GM12878 (cell line): ENCODE results near the gene PKMYT1. TPM values are rescaled to one million over a fixed set of nuclear protein-coding genes. Genes with fewer than 3 reads are reported as not detected.

Experiments used
- ATAC-seq: fragments of 200-7000 bp; cut with Tn5 transposase; 3 replicates; pipeline ENCODE4 v1.9.1; 2020; ENCODE audit warnings: mild to moderate bottlenecking, moderate library complexity
- BruUV-seq: library from RNA; stranded (reverse); fragments of 400-500 nt; replicated peaks from 2 replicates; lab custom pipeline; 2021; lab: Mats Ljungman, UMichigan
- CTCF ChIA-PET: fragments of 300-600 bp; sonication (Branson Sonifier 250); formaldehyde crosslinking; extraction: SDS; loops from one replicate; lab custom pipeline; 2021; ENCODE audit warnings: inconsistent platforms; lab: Yijun Ruan, JAX
- POLR2A ChIA-PET: fragments of 350-600 bp; formaldehyde crosslinking; extraction: SDS; loops from one replicate; lab custom pipeline; 2021; ENCODE audit warnings: inconsistent platforms; lab: Charles Lee
- RAD21 ChIA-PET: fragments of 300-600 bp; sonication (Branson Sonifier 250); formaldehyde crosslinking; loops from one replicate; lab custom pipeline; 2023; ENCODE audit warnings: antibody characterized with exemption; ENCODE audit not compliant: unreplicated experiment; lab: Charles Lee
- SMC1A ChIA-PET: fragments of 300-600 bp; sonication (Branson Sonifier 250); formaldehyde crosslinking; loops from one replicate; lab custom pipeline; 2023; ENCODE audit not compliant: unreplicated experiment, uncharacterized antibody; lab: Charles Lee
- DNase-seq: peaks from one replicate; pipeline ENCODE4 v3.0.0-alpha.2; 2011; ENCODE audit warnings: low read depth, low spot score
- FAIRE-seq: peaks from 3 replicates; lab custom pipeline; 2011; peaks lifted over from hg19 to GRCh38; lab: Jason Lieb, UNC
- H2AFZ ChIP-seq: 2 replicates; pipeline ENCODE4 v1.6.0; 2011; ENCODE audit warnings: low read depth, low read length, control low read depth; ENCODE audit not compliant: control insufficient read depth
- H3K27ac ChIP-seq: 2 replicates; pipeline ENCODE4 v1.5.1; 2011; ENCODE audit warnings: control low read depth; ENCODE audit not compliant: control insufficient read depth, insufficient read depth
- H3K27me3 ChIP-seq, 2 experiments: replicated peaks in 1 of 2; 2 replicates each; pipeline versions ENCODE4 v1.6.0 to v1.6.1; 2011; ENCODE audit warnings: low read length in 1 of 2; ENCODE audit not compliant: control insufficient read depth in 2 of 2, insufficient read depth in 2 of 2
- H3K36me3 ChIP-seq, 2 experiments: 2 replicates each; pipeline ENCODE4 v1.5.1; 2011; ENCODE audit warnings: low read length in 1 of 2; ENCODE audit not compliant: control insufficient read depth in 2 of 2, insufficient read depth in 2 of 2
- H3K4me1 ChIP-seq: 2 replicates; pipeline ENCODE4 v1.6.1; 2011; ENCODE audit warnings: mild to moderate bottlenecking, low read length, moderate library complexity, mixed read lengths; ENCODE audit not compliant: control insufficient read depth, insufficient read depth
- H3K4me2 ChIP-seq: 2 replicates; pipeline ENCODE4 v1.6.0; 2011; ENCODE audit warnings: control low read depth; ENCODE audit not compliant: control insufficient read depth, insufficient read depth
- H3K4me3 ChIP-seq: fragments of 200-600 bp; sonication (generic); 2 replicates; pipeline ENCODE4 v1.5.1; 2016
- H3K79me2 ChIP-seq: 2 replicates; pipeline ENCODE4 v1.6.0; 2011; ENCODE audit warnings: low read length; ENCODE audit not compliant: control insufficient read depth, insufficient read depth
- H3K9ac ChIP-seq: 2 replicates; pipeline ENCODE4 v1.8.0; 2011; ENCODE audit warnings: low read length, control low read depth, mixed read lengths; ENCODE audit not compliant: control insufficient read depth, insufficient read depth
- H3K9me3 ChIP-seq: replicated peaks from 3 replicates; pipeline ENCODE4 v1.5.1; 2011; ENCODE audit warnings: mild to moderate bottlenecking, low read length; ENCODE audit not compliant: control insufficient read depth, insufficient read depth
- H4K20me1 ChIP-seq: 2 replicates; pipeline ENCODE4 v1.6.0; 2011; ENCODE audit not compliant: control insufficient read depth, insufficient read depth
- CEBPB ChIP-seq, 2 experiments: fragments of 150-350 bp in 1 of 2; IDR thresholded peaks; 2 replicates each; pipeline ENCODE4 v1.6.1; 2012 to 2014; ENCODE audit warnings: low read depth in 2 of 2, low read length in 2 of 2, borderline replicate concordance in 1 of 2, inconsistent platforms in 1 of 2
- CHD4 ChIP-seq: fragments of 200-600 bp; sonication (generic); IDR thresholded peaks from 2 replicates; pipeline ENCODE4 v1.6.1; 2016; ENCODE audit warnings: mild to moderate bottlenecking
- ZNF687 ChIP-seq: fragments of 450-650 bp; IDR thresholded peaks from 2 replicates; pipeline ENCODE4 v1.6.1; 2017; ENCODE audit warnings: mild to moderate bottlenecking, moderate library complexity
- WGBS: methylation state at CpG from one replicate; pipeline ENCODE4 v1.1.6; 2016; ENCODE audit warnings: low lambda C conversion rate; ENCODE audit not compliant: insufficient replicate concordance, insufficient coverage; ENCODE audit errors: missing lambda C conversion rate; 5-methylcytosine and 5-hydroxymethylcytosine counted together
- in situ Hi-C: fragments of 300-500 bp; cut with MboI; formaldehyde crosslinking; loops from 9 replicates; pipeline ENCODE4 v1.14.3; 2018; ENCODE audit warnings: mixed read lengths
- intact Hi-C: fragments of 100-400 bp; cut with micrococcal nuclease; formaldehyde crosslinking; loops from one replicate; pipeline ENCODE4 v1.14.2; 2022; ENCODE audit not compliant: unreplicated experiment
- polyA plus RNA-seq, 11 experiments: library from polyadenylated mRNA; depleted of rRNA in 4 of 11; unstranded in 6 of 11; stranded (reverse) in 5 of 11; fragments of >200 nt; fragmentation: Nextera tagmentation in 4 of 11; fragmentation: Illumina TruSeq in 1 of 11; extraction: Ambion mirVana in 4 of 11; extraction: Trizol in 1 of 11; gene quantifications; 1 replicate in 1 of 11; 2 replicates in 10 of 11; pipeline versions ENCODE4 v1.2.1 to v1.2.3, GENCODE V29; 2011 to 2016; ENCODE audit warnings: inconsistent platforms in 2 of 11, missing spikeins in 2 of 11, low read depth in 1 of 11
- total RNA-seq, 4 experiments: library from RNA; depleted of rRNA in 3 of 4; stranded (reverse); fragments of >200 nt in 3 of 4; fragmentation: Illumina TruSeq in 1 of 4; extraction: Trizol in 1 of 4; gene quantifications; 2 replicates each; pipeline versions ENCODE4 v1.2.1 to v1.2.3, GENCODE V29; 2013 to 2021

Gene PKMYT1
- total and polyA plus RNA-seq, 10 of the 15 experiments (the other 5 are each of a cell fraction or from before 2014, with no cell fraction given), result 4.6 to 101 (median 29.9) TPM

DNA sequence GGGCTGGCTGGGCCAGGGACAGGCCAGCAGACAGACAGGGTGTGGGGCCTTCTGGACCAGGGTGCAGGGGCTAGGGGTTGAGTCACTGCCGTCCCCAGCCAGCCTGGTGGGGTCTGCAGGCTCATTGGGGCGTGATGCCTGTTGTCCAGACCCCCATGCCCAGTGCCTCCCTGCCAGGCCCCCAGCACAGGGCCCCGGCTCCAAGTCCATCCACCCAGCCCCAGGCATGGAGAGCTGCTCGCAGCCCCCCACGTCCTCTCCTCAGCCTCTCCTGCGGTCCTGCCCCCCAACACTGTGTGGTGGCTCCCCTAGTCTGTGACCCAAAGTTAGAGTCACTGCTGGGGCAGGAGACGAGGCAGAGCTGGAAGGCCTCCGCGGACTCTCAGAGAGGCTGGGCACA is 7.0 kb upstream of the PKMYT1 start (continued):
- TF ChIP-seq ZNF687, result no peak

GRCh38 chr16:2986623-2987188 is 6.5 kb upstream of the PKMYT1 start:
- Histone ChIP-seq H3K4me3 (no peak overlapping the region), H3K4me2 (no peak overlapping the region), H2AFZ (no peak overlapping the region), H3K79me2 (no peaks in the 10 kb centered on the region), H3K9ac (no peak overlapping the region), H4K20me1 (no peaks in the 10 kb centered on the region), H3K4me1 (no peaks in the 10 kb centered on the region), H3K36me3 (no peaks in the 10 kb centered on the region), H3K9me3 (no peaks in the 10 kb centered on the region), H3K27ac (no peak overlapping the region), H3K27me3 (peaks cover 2 to 4% of the 10 kb centered on the region in 2 experiments; a peak in 1 of 4 replicates)
- DNase-seq, result no peak
- RAD21 ChIA-PET, result no interaction called here
- intact Hi-C loops, result no loop called here
- TF ChIP-seq CHD4 (no peak), CEBPB (IDR thresholded peaks at IDR 0.05; ENCODE audit: borderline replicate concordance in 1 of 2, low read depth in 2 of 2, low read length in 2 of 2) (no peak)
- BruUV-seq, result no TSS peak
- POLR2A ChIA-PET, result no interaction called here
- CTCF ChIA-PET, result interaction anchor here (1.0 kb wide), 1 partner anchor 60 kb away, joined by 3 read pairs; no protein-coding TSS in a partner anchor
- SMC1A ChIA-PET, result no interaction called here
- no peak for FAIRE-seq
- in situ Hi-C loops, result no loop called here
- no peak for ATAC-seq
- 29% methylated on average over 17 of the region's 17 CpGs for WGBS
